Activated naive CD8-positive, alpha-beta T cell treated with anti-CD3 and anti-CD28 coated beads, Interleukin-2, amount 10 ng/mL, durations not matched to agents 7 days and 5 days (primary cell): Measurements from ENCODE around the gene SSC4D. TPM values are rescaled to one million over a fixed set of nuclear protein-coding genes. Genes with fewer than 3 reads are reported as not detected.
"Not testable (repeated sequence)": the region's sequence is repeated elsewhere in the genome, so short reads cannot be mapped to it uniquely, and the experiment has no call there.

Source experiments
- ATAC-seq: fragments of 150-1000 bp; cut with Tn5 transposase; one replicate; pipeline ENCODE4 v1.10.0; 2021; ENCODE audit warnings: low read depth, moderate library complexity
- POLR2A ChIA-PET: fragments of 350-600 bp; sonication (Branson Sonifier 250); formaldehyde crosslinking; loops from one replicate; lab custom pipeline; 2021; ENCODE audit warnings: antibody characterized with exemption; lab: Charles Lee
- DNase-seq: peaks from one replicate; pipeline ENCODE4 v3.0.0; 2021
- H3K27ac Mint-ChIP-seq: one replicate; pipeline ENCODE4 v1.8.0; 2022; ENCODE audit warnings: mild to moderate bottlenecking, mixed read lengths
- H3K27me3 Mint-ChIP-seq: one replicate; pipeline ENCODE4 v1.8.0; 2022; ENCODE audit warnings: mild to moderate bottlenecking, moderate library complexity, mixed read lengths
- H3K36me3 Mint-ChIP-seq: one replicate; pipeline ENCODE4 v1.8.0; 2021; ENCODE audit warnings: mild to moderate bottlenecking, mixed read lengths
- H3K4me1 Mint-ChIP-seq: one replicate; pipeline ENCODE4 v1.8.0; 2021; ENCODE audit warnings: mixed read lengths
- H3K4me3 Mint-ChIP-seq: one replicate; pipeline ENCODE4 v1.8.0; 2022; ENCODE audit warnings: mild to moderate bottlenecking, moderate library complexity, mixed read lengths
- H3K9me3 Mint-ChIP-seq: one replicate; pipeline ENCODE4 v1.8.0; 2021; ENCODE audit warnings: mixed read lengths
- total RNA-seq, 2 experiments: library from RNA; stranded (reverse); gene quantifications; one replicate each; pipeline ENCODE4 v1.2.3, GENCODE V29; 2021

The SSC4D gene
- total RNA-seq, 2 experiments from 2014 or later, result 0.34 to 0.42 TPM

- peak overlapping the region; percentile 84 for H3K27ac Mint-ChIP-seq
Observed at GRCh38 chr7:76363754-76364153, 45.7 kb downstream of the SSC4D start.

GRCh38 chr7:76359978-76360638 lies 49.4 kb downstream of the SSC4D start:
- H3K4me1 Mint-ChIP-seq, result peaks cover 42% of the 10 kb centered on the region
- POLR2A ChIA-PET, result interaction anchor here (0.7 to 3.5 kb wide), 3 partner anchors 23 to 42 kb away, joined by 4 to 54 read pairs (median 5); no protein-coding TSS in a partner anchor

More at GRCh38 chr7:76363754-76364153, 45.7 kb downstream of the SSC4D start:
- not testable (repeated sequence) for ATAC-seq, H3K9me3 Mint-ChIP-seq, H3K36me3 Mint-ChIP-seq, DNase-seq
- POLR2A ChIA-PET, result interaction anchor here (1.6 to 2.4 kb wide), 2 partner anchors 29 to 45 kb away, joined by 10 to 15 read pairs; no protein-coding TSS in a partner anchor
- Mint-ChIP-seq H3K4me3 (peak overlapping the region; percentile 56), H3K27me3 (peaks cover 13% of the 10 kb centered on the region), H3K4me1 (peaks cover 18% of the 10 kb centered on the region)

GRCh38 chr7:76359111-76359977 lies 50.2 kb downstream of the SSC4D start:
- ATAC-seq (peak; percentile 95), DNase-seq (peak; percentile 92)
- no peaks in the 10 kb centered on the region for H3K9me3 Mint-ChIP-seq
- peaks cover 37% of the 10 kb centered on the region for H3K4me1 Mint-ChIP-seq
- peak overlapping the region; percentile 92 for H3K4me3 Mint-ChIP-seq
- peaks cover 4% of the 10 kb centered on the region for H3K27me3 Mint-ChIP-seq
- H3K36me3 Mint-ChIP-seq, result peaks cover 24% of the 10 kb centered on the region
- POLR2A ChIA-PET, result interaction anchor here (0.7 to 3.5 kb wide), 10 partner anchors 18 to 181 kb away, joined by 3 to 54 read pairs (median 4); no protein-coding TSS in a partner anchor
- peak overlapping the region; percentile 99 for H3K27ac Mint-ChIP-seq

More at GRCh38 chr7:76359978-76360638, 49.4 kb downstream of the SSC4D start:
- no peak for DNase-seq
- H3K9me3 Mint-ChIP-seq, result no peaks in the 10 kb centered on the region
- no peak for ATAC-seq
- peaks cover 7% of the 10 kb centered on the region for H3K27me3 Mint-ChIP-seq
- peak overlapping the region; percentile 99 for H3K27ac Mint-ChIP-seq
- H3K36me3 Mint-ChIP-seq, result peaks cover 18% of the 10 kb centered on the region
- H3K4me3 Mint-ChIP-seq, result peak overlapping the region; percentile 92

- H3K27ac Mint-ChIP-seq, result peak within 1 kb of the TSS; percentile 99
- peaks cover 24% of the 10 kb centered on the region for H3K36me3 Mint-ChIP-seq
- peak within 1 kb of the TSS; percentile 93 for H3K4me3 Mint-ChIP-seq
- ATAC-seq (peak; percentile 65), DNase-seq (no peak)
- peaks cover 2% of the 10 kb centered on the region for H3K27me3 Mint-ChIP-seq
- no peaks in the 10 kb centered on the region for H3K9me3 Mint-ChIP-seq
- peaks cover 31% of the 10 kb centered on the region for H3K4me1 Mint-ChIP-seq
- POLR2A ChIA-PET, result interaction anchor here (0.9 to 3.5 kb wide), 8 partner anchors 19 to 180 kb away, joined by 3 to 54 read pairs (median 4); no protein-coding TSS in a partner anchor
Observed at GRCh38 chr7:76358481-76359110, 50.9 kb downstream of the SSC4D start, which contains the start of gene YWHAG. YWHAG (minus strand) TSS chr7:76358991; CDS start chr7:76358808, 183 bp downstream.

- Mint-ChIP-seq H3K27ac (peak overlapping the region; percentile 98), H3K4me3 (peak overlapping the region; percentile 93), H3K9me3 (no peaks in the 10 kb centered on the region), H3K27me3 (no peaks in the 10 kb centered on the region), H3K36me3 (peaks cover 24% of the 10 kb centered on the region), H3K4me1 (peaks cover 31% of the 10 kb centered on the region)
- ATAC-seq (peak; percentile 9), DNase-seq (no peak)
- POLR2A ChIA-PET, result interaction anchor here (0.6 to 3.5 kb wide), 10 partner anchors 27 to 180 kb away, joined by 3 to 54 read pairs (median 4); no protein-coding TSS in a partner anchor
Observed at GRCh38 chr7:76358011-76358480, 51.5 kb downstream of the SSC4D start.

GRCh38 chr7:76357475-76358010 lies 52.0 kb downstream of the SSC4D start:
- POLR2A ChIA-PET, result interaction anchor here (0.6 to 3.5 kb wide), 5 partner anchors 31 to 67 kb away, joined by 3 to 54 read pairs (median 3); no protein-coding TSS in a partner anchor
- ATAC-seq (no peak), DNase-seq (no peak)
- Mint-ChIP-seq H3K36me3 (peaks cover 26% of the 10 kb centered on the region), H3K27ac (peak overlapping the region; percentile 98), H3K9me3 (no peaks in the 10 kb centered on the region), H3K27me3 (no peaks in the 10 kb centered on the region), H3K4me1 (peaks cover 31% of the 10 kb centered on the region), H3K4me3 (peak overlapping the region; percentile 93)

- POLR2A ChIA-PET, result no interaction called here
- H3K9me3 Mint-ChIP-seq, result no peaks in the 10 kb centered on the region
- peaks cover 34% of the 10 kb centered on the region for H3K4me1 Mint-ChIP-seq
- no peaks in the 10 kb centered on the region for H3K27me3 Mint-ChIP-seq
- ATAC-seq, result no peak
- peak overlapping the region; percentile 93 for H3K4me3 Mint-ChIP-seq
- no peak for DNase-seq
- H3K27ac Mint-ChIP-seq, result peak overlapping the region; percentile 98
- peaks cover 28% of the 10 kb centered on the region for H3K36me3 Mint-ChIP-seq
Observed at GRCh38 chr7:76356823-76357222, 52.7 kb downstream of the SSC4D start.

GRCh38 chr7:76356115-76356514 lies 53.4 kb downstream of the SSC4D start:
- POLR2A ChIA-PET, result no interaction called here
- H3K4me3 Mint-ChIP-seq, result peak overlapping the region; percentile 1
- no peak for DNase-seq
- peaks cover 39% of the 10 kb centered on the region for H3K4me1 Mint-ChIP-seq
- H3K9me3 Mint-ChIP-seq, result no peaks in the 10 kb centered on the region
- no peak for ATAC-seq
- H3K27me3 Mint-ChIP-seq, result no peaks in the 10 kb centered on the region
- peaks cover 32% of the 10 kb centered on the region for H3K36me3 Mint-ChIP-seq
- H3K27ac Mint-ChIP-seq, result no peak overlapping the region

- H3K36me3 Mint-ChIP-seq, result peaks cover 36% of the 10 kb centered on the region
- POLR2A ChIA-PET, result no interaction called here
Observed at GRCh38 chr7:76354981-76355730, 54.3 kb downstream of the SSC4D start.

GRCh38 chr7:76354516-76354915 lies 55.0 kb downstream of the SSC4D start:
- Mint-ChIP-seq H3K27me3 (no peaks in the 10 kb centered on the region), H3K4me1 (peaks cover 36% of the 10 kb centered on the region), H3K27ac (no peak overlapping the region), H3K4me3 (no peak overlapping the region), H3K36me3 (peaks cover 41% of the 10 kb centered on the region), H3K9me3 (no peaks in the 10 kb centered on the region)
- no peak for DNase-seq
- POLR2A ChIA-PET, result no interaction called here
- ATAC-seq, result no peak

More at GRCh38 chr7:76354981-76355730, 54.3 kb downstream of the SSC4D start:
- no peak for ATAC-seq
- no peak overlapping the region for H3K27ac Mint-ChIP-seq
- peaks cover 40% of the 10 kb centered on the region for H3K4me1 Mint-ChIP-seq
- no peak overlapping the region for H3K4me3 Mint-ChIP-seq
- H3K9me3 Mint-ChIP-seq, result no peaks in the 10 kb centered on the region
- no peak for DNase-seq
- no peaks in the 10 kb centered on the region for H3K27me3 Mint-ChIP-seq

- no peak for DNase-seq
- H3K27ac Mint-ChIP-seq, result no peak overlapping the region
- peaks cover 44% of the 10 kb centered on the region for H3K36me3 Mint-ChIP-seq
- no peaks in the 10 kb centered on the region for H3K9me3 Mint-ChIP-seq
- POLR2A ChIA-PET, result interaction anchor here (0.7 to 1.2 kb wide), 2 partner anchors 22 to 29 kb away, joined by 3 read pairs; no protein-coding TSS in a partner anchor
- no peaks in the 10 kb centered on the region for H3K27me3 Mint-ChIP-seq
- H3K4me3 Mint-ChIP-seq, result no peak overlapping the region
- no peak for ATAC-seq
- peaks cover 39% of the 10 kb centered on the region for H3K4me1 Mint-ChIP-seq
Observed at GRCh38 chr7:76353744-76354143, 55.8 kb downstream of the SSC4D start.

GRCh38 chr7:76352193-76352592 lies 57.3 kb downstream of the SSC4D start:
- Mint-ChIP-seq H3K9me3 (no peaks in the 10 kb centered on the region), H3K27ac (peak overlapping the region; percentile 74), H3K36me3 (peaks cover 44% of the 10 kb centered on the region), H3K4me1 (peaks cover 41% of the 10 kb centered on the region), H3K4me3 (no peak overlapping the region), H3K27me3 (no peaks in the 10 kb centered on the region)
- POLR2A ChIA-PET, result interaction anchor here (0.9 kb wide), 1 partner anchor 12 kb away, joined by 4 read pairs; no protein-coding TSS in a partner anchor
- ATAC-seq, result no peak
- no peak for DNase-seq
